Sigmoid colon (tissue), 7 donors: ENCODE results near the gene EFNA5. TPM values are rescaled to one million over a fixed set of nuclear protein-coding genes. Genes with fewer than 3 reads are reported as not detected.

ENCODE experiments used
- DNase-seq: peaks from one replicate; pipeline ENCODE4 v3.0.0-alpha.2; 2019
- H3K27ac ChIP-seq, 4 donors: fragments of 200-600 bp; sonication (generic); one replicate each; pipeline ENCODE4 v1.5.1; 2016 to 2019; ENCODE audit warnings: mild to moderate bottlenecking in 1 of 4
- H3K27me3 ChIP-seq, 3 donors: fragments of 200-600 bp; sonication (generic); one replicate each; pipeline ENCODE4 v1.5.1; 2019; ENCODE audit warnings: mild to moderate bottlenecking in 1 of 3
- H3K36me3 ChIP-seq, 4 donors: fragments of 200-600 bp; sonication (generic); one replicate each; pipeline ENCODE4 v1.5.1; 2016 to 2019
- H3K4me1 ChIP-seq, 4 donors: fragments of 200-600 bp; sonication (generic); one replicate each; pipeline ENCODE4 v1.5.1; 2017 to 2019
- H3K4me3 ChIP-seq, 4 donors: fragments of 200-600 bp; sonication (generic); one replicate each; pipeline ENCODE4 v1.5.1; 2017 to 2019; ENCODE audit warnings: mild to moderate bottlenecking in 2 of 4, moderate library complexity in 1 of 4
- H3K9me3 ChIP-seq, 4 donors: fragments of 200-600 bp in 3 of 4; sonication (generic) in 3 of 4; one replicate each; pipeline versions ENCODE4 v1.5.1 to v1.6.1; 2013 to 2019
- CTCF ChIP-seq, 4 experiments: fragments of 450-650 bp in 3 of 4; fragments of 200-600 bp in 1 of 4; IDR thresholded peaks; one replicate each; pipeline ENCODE4 v1.5.1; 2016 to 2019; ENCODE audit warnings: antibody characterized with exemption in 4 of 4, mild to moderate bottlenecking in 3 of 4, moderate library complexity in 2 of 4
- EP300 ChIP-seq, 4 donors: sonication (generic); formaldehyde crosslinking; IDR thresholded peaks; one replicate each; pipeline ENCODE4 v1.6.1; 2017; ENCODE audit warnings: antibody characterized with exemption in 4 of 4
- POLR2A ChIP-seq, 2 donors: fragments of 450-650 bp; IDR thresholded peaks; one replicate each; pipeline ENCODE4 v1.6.1; 2016; ENCODE audit warnings: antibody characterized with exemption in 2 of 2, mild to moderate bottlenecking in 2 of 2, moderate library complexity in 2 of 2
- POLR2AphosphoS5 ChIP-seq, 4 donors: sonication (generic); formaldehyde crosslinking; IDR thresholded peaks; one replicate each; pipeline ENCODE4 v1.6.1; 2017; ENCODE audit warnings: antibody characterized with exemption in 4 of 4
- WGBS, 2 donors: extraction: QIAGEN DNeasy Blood & Tissue Kit; methylation state at CpG; one replicate each; pipeline ENCODE4 v1.1.7; 2013; 5-methylcytosine and 5-hydroxymethylcytosine counted together
- intact Hi-C: fragments of 100-400 bp; cut with DNase I; formaldehyde crosslinking; loops from one replicate; pipeline ENCODE4 v1.15.1; 2023
- polyA plus RNA-seq, 3 donors: library from polyadenylated mRNA; stranded (reverse); fragments of 200-250 nt; gene quantifications; one replicate each; pipeline ENCODE4 v1.2.3, GENCODE V29; 2013
- total RNA-seq, 4 donors: library from RNA; depleted of rRNA; stranded (reverse); fragments of >200 nt; gene quantifications; one replicate each; pipeline ENCODE4 v1.1.0, GENCODE V29; 2016
- donor health status: healthy with polysubstance abuse.
- donor health status: Bipolar disorder and iron deficiency.
- donor health status: healthy.

EFNA5 gene
- total and polyA plus RNA-seq, 7 donors = 0.60 to 10.8 (median 6.8) TPM

GRCh38 chr5:107384256-107384655 lies 286.5 kb downstream of the EFNA5 start:
- TF ChIP-seq POLR2A (IDR thresholded peaks at IDR 0.05) = no peak
- TF ChIP-seq EP300 (IDR thresholded peaks at IDR 0.05) = no peak
- TF ChIP-seq CTCF (IDR thresholded peaks at IDR 0.05) = no peak
- TF ChIP-seq POLR2AphosphoS5 (IDR thresholded peaks at IDR 0.05) = no peak

GRCh38 chr5:107383414-107383813 lies 287.3 kb downstream of the EFNA5 start:
- Histone ChIP-seq H3K4me1 (peaks cover 0 to 6% (median 3%) of the 10 kb centered on the region in 4 donors), H3K27ac (no peak overlapping the region), H3K4me3 (no peak overlapping the region), H3K36me3 (no peaks in the 10 kb centered on the region), H3K27me3 (no peaks in the 10 kb centered on the region), H3K9me3 (no peaks in the 10 kb centered on the region)
- TF ChIP-seq CTCF (IDR thresholded peaks at IDR 0.05) (no peak), POLR2A (IDR thresholded peaks at IDR 0.05) (no peak), POLR2AphosphoS5 (IDR thresholded peaks at IDR 0.05) (no peak), EP300 (IDR thresholded peaks at IDR 0.05) (no peak)
- intact Hi-C loops = no loop called here
- WGBS, 2 donors = 92 to 99% methylated on average over 1 of the region's 1 CpG
- no peak for DNase-seq

More at GRCh38 chr5:107384256-107384655, 286.5 kb downstream of the EFNA5 start:
- 94 to 96% methylated on average over 4 of the region's 4 CpGs for WGBS, 2 donors
- intact Hi-C loops = no loop called here
- no peaks in the 10 kb centered on the region for H3K9me3 ChIP-seq
- H3K4me1 ChIP-seq = peaks cover 0 to 14% (median 11%) of the 10 kb centered on the region in 4 donors
- no peaks in the 10 kb centered on the region for H3K36me3 ChIP-seq
- DNase-seq = no peak
- no peak overlapping the region for H3K27ac ChIP-seq
- no peaks in the 10 kb centered on the region for H3K27me3 ChIP-seq
- H3K4me3 ChIP-seq = no peak overlapping the region

GRCh38 chr5:107381189-107381856 lies 289.4 kb downstream of the EFNA5 start:
- DNase-seq = no peak
- Histone ChIP-seq H3K4me1 (no peaks in the 10 kb centered on the region), H3K27ac (no peak overlapping the region), H3K9me3 (no peaks in the 10 kb centered on the region), H3K4me3 (no peak overlapping the region), H3K36me3 (no peaks in the 10 kb centered on the region), H3K27me3 (no peaks in the 10 kb centered on the region)
- WGBS, 2 donors = 87 to 93% methylated on average over 13 of the region's 13 CpGs
- TF ChIP-seq CTCF (IDR thresholded peaks at IDR 0.05) (no peak), POLR2A (IDR thresholded peaks at IDR 0.05) (no peak), POLR2AphosphoS5 (IDR thresholded peaks at IDR 0.05) (no peak), EP300 (IDR thresholded peaks at IDR 0.05) (no peak)
- intact Hi-C loops = no loop called here

GRCh38 chr5:107380654-107381053 lies 290.1 kb downstream of the EFNA5 start:
- no peak for DNase-seq
- 96 to 97% methylated on average over 10 of the region's 10 CpGs for WGBS, 2 donors
- Histone ChIP-seq H3K36me3 (no peaks in the 10 kb centered on the region), H3K9me3 (no peaks in the 10 kb centered on the region), H3K4me3 (no peak overlapping the region), H3K27ac (no peak overlapping the region), H3K27me3 (no peaks in the 10 kb centered on the region), H3K4me1 (no peaks in the 10 kb centered on the region)
- no peak for TF ChIP-seq CTCF (IDR thresholded peaks at IDR 0.05)
- no peak for TF ChIP-seq POLR2AphosphoS5 (IDR thresholded peaks at IDR 0.05)
- TF ChIP-seq EP300 (IDR thresholded peaks at IDR 0.05) = no peak
- TF ChIP-seq POLR2A (IDR thresholded peaks at IDR 0.05) = no peak
- intact Hi-C loops = no loop called here
